Activated gamma-delta T cell (primary cell): Measurements from ENCODE around the gene KCTD18.

Experiments used
- DNase-seq: peaks from one replicate; lab custom pipeline; 2025; lab: John Stamatoyannopoulos, UW

KCTD18 gene

GRCh38 chr2:200486529-200486928 is 23.3 kb downstream of the KCTD18 start:
- DNase-seq = no peak

- DNase-seq = no peak
Observed at GRCh38 chr2:200484934-200485333, 24.9 kb downstream of the KCTD18 start.

DNA sequence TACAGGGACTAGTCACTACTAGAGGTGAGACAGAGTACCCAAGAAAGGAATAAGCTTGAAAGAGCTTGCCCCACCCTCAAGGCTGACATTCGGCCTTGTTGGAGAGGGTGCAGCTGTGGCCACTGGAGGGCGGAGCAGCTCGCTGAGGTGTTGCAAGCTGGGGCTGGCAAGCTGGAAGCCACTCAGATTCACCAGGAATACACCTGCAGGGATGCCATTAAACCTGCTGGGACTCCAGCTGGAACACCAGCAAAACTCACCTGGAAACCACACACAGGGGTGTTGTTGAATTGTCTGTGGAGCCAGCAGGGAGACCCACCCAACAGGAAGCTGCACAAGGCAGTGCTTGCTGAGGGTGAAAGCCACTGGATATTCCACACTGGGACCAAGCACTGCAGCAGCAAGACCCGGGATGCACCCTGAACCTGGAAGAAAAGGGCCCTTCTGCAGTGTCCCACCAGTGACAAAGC is 26.1 kb downstream of the KCTD18 start:
- no peak for DNase-seq

- no peak for DNase-seq
Observed at GRCh38 chr2:200482194-200482593, 27.7 kb downstream of the KCTD18 start.

DNA sequence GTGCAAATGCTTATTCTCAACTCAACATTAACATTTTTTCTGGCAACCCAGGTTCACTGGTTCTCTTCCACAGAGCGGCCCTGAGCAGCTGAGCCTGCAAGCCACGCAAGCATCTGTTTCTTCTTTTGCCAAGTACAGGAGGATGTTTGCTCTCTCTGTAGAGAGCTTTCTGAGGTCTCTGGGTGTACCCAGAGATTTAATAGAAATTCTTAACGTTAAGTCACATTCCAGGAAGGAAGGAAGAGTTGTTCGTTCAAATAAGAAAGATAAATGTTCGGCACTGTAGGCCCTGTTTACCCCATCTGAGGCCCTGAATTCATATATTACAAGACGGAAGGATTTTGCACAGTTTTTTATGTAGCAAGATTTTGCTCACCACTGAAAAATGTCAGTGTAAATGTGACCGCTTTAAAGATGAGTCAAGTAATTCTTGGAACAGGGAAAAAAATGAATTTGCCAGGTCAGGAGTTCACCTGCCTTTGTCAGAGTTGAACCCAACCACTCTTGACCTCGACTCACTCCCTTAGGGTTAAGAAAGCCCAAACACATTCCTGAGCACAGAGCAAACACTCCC is 30.1 kb downstream of the KCTD18 start:
- no peak for DNase-seq

- DNase-seq = no peak
Observed at GRCh38 chr2:200477667-200478131, 32.2 kb downstream of the KCTD18 start.

- no peak for DNase-seq
Observed at GRCh38 chr2:200476836-200477235, 33.0 kb downstream of the KCTD18 start.

- DNase-seq = no peak
Observed at GRCh38 chr2:200475795-200476194, 34.1 kb downstream of the KCTD18 start.

DNA sequence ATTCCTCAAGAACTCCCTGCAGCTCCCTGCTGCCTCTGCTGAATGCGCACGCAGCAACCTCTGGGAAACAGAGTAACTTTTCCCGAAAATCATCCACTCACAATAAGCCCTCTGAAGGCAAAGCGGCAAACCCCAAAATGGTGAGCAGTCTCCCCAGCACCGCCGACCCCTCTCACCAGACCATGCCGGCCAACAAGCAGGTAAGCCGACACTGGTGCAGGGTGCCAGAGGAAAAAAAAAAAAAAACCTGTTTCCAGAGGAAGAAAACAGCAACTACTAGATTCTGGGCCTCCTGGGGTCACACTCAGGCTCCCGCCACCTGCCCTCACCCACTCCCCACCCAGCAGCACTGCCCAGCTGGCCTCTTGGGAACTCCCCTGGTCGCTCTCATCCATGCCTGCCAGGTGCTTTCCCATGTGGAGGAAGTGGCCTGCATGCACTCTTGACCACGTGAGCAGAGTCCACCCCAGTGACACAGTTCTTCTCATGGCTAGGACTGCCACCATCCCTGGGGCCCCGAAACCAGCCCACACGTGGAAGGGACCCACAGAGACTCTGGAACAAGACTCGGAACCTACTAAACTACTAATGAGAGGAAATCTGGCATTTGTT is 36.9 kb downstream of the KCTD18 start:
- no peak for DNase-seq

GRCh38 chr2:200471928-200472645 is 37.8 kb downstream of the KCTD18 start:
- no peak for DNase-seq

GRCh38 chr2:200471324-200471848 is 38.5 kb downstream of the KCTD18 start:
- DNase-seq = no peak

DNA sequence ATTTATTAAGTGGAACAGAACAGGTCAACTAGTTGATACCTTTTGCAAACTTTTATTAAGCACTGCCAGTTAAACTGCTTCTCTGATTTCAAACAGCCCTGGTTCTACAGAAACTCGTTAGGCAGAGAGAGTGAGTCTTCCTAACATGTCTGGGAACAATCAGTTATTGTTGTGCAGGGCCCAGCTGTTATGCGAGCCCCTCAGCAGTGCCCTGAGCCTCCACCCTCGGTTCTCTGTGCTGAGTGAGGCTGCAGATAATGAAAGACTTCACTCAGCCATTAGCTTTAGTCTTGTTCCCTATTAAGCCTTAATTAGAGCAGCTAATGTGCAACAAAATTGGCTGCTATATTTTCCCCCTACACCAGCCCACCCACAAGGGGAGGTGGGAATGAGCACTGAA is 39.6 kb downstream of the KCTD18 start:
- no peak for DNase-seq

DNA sequence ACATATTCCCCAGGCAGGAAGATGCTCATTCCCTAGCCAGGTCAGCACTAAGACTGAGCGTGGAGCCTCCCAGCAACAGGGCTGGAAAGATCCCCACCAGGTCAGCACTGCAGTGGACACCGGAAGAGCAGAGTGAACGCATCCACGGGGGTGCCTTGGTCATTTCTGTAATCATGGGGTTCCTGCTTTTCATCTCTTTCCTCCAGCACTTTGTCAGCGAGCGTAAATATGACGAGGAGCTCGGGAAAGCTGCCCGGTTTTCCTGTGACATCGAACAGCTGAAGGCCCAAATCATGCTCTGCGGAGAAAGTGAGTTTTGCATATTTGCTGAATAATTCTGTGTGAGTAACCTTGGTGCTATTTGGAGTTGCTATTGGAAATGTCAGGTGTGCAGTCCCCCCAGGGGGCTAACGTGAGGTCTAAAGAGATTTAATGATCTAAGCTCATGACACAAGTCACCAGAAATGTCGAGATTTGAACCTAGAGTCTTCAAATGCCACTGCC is 40.1 kb downstream of the KCTD18 start:
- no peak for DNase-seq

- no peak for DNase-seq
Observed at GRCh38 chr2:200467806-200468681, 41.8 kb downstream of the KCTD18 start.

DNA sequence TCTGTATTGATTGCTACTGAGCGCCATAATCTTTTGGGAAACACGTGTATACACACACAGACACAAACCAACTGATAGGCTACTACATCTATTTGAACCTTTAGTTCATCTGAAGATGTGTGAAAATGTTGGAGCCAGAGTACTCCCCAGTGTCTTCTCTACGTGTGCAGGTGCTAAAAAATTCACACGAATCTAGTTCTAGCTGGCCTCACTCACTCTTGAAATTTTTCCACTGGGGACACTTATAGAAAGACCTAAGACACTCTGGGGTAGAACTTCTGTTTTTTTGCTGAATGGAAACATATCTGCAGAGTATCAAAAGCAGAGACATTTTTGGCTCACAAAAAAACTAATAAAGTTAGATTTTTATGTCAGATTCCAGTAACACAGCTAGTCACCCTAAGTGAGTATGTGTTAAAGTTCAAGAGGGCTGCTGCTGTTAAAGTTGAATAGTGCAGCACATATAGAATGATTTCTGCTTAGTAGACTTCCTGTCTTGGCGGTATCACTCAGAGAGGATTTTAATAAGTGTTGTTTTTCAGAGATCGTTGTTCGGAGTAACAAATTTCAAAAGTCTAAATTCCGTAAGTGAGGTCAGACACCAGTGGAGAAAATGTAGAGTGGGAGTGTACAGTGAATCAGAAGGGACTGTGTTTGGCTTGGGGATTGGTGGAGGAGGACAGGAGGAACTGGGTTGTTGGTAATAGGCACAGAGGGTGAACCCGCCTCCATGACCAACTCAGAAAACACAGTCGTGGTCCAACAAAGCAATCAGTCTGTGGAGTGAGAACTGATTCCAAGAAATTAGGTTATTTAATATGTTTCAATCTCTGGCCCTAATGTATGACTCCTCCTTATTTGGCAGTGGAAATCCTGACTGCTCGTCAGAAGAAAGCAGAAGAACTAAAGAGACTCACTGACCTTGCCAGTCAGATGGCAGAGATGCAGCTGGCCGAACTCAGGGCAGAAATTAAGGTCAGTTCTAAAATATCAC is 43.1 kb downstream of the KCTD18 start:
- no peak for DNase-seq

DNA sequence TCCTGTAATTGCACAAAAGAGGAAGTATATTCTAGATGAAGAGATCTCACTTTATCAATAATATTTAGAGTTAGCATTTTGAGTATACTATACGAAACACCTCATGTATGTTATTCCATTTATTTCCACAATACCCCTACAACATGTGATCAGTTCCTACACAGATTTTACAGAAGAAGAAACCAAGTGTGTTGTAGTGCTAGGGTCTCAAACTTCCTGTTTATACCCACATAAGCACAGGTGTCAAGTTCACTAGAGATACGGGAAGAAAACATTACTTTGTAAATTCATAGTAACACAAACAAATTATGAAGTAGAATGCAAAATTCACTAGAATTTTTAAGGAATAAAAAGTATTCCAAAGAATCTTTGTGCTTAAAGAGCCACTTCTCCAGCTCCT is 46.4 kb downstream of the KCTD18 start:
- DNase-seq = no peak

GRCh38 chr2:200461846-200462710 is 47.8 kb downstream of the KCTD18 start:
- no peak for DNase-seq

DNA sequence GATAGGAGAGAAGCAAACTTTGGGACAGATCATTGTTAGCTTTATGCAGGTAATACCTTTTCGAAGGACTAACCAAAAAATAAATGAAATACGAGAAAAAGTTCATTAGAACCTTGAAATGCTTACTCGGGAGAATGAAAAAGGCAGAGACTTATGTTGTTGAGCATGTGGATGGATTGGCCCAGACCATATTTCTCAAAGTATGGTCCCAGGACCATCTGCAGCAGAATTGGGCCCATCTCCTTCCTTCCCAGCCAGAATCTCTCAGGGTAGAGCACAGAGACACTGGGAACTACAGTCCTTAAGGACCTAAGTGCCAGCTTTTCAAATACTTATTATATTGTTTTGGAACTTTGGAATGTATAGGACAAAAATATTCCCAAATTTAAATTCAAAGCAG is 50.8 kb downstream of the KCTD18 start:
- DNase-seq = no peak

DNA sequence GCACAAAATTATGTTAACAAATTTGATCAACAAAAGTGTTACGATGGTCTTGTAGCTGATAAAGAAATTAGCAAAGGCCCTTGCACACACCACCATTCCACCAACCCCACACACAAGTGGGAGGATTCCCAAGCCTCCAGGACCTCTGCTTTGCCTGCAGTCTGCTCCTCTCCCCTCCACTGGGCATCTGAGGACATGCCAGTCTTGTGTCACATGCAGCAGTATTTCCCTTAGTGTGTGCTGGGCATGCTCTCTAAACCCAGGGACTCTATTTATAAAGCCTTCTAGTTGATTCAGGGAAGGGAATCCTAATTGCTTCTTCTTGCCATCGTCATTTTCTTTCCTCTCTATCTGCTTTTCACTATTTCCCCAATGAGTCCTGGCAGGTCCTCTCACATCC is 53.3 kb downstream of the KCTD18 start:
- DNase-seq = no peak
